Measurements from ENCODE around the gene PRDM12. TPM values are rescaled to one million over a fixed set of nuclear protein-coding genes. Genes with fewer than 3 reads are reported as not detected.

The PRDM12 gene
- total RNA-seq, 1 experiment from 2014 or later, result not detected

- Histone ChIP-seq H3K79me2 (ENCODE audit: insufficient read depth, low read length) (no peaks in the 10 kb centered on the region), H2BK20ac (ENCODE audit: low read depth, low read length, poor library complexity, severe bottlenecking) (no peak overlapping the region), H4K5ac (ENCODE audit: insufficient read length, low read depth, low read length) (no peak overlapping the region), H3K14ac (ENCODE audit: insufficient read depth, low read length) (no peak overlapping the region), H3K9ac (ENCODE audit: extremely low read depth, insufficient read length, low read length) (no peak overlapping the region), H3K23ac (ENCODE audit: insufficient read length, low read depth, low read length) (no peak overlapping the region), H3K27ac (ENCODE audit: insufficient read length, low read depth, low read length) (no peak overlapping the region), H2BK15ac (ENCODE audit: low read depth, low read length) (no peak overlapping the region), H3K23me2 (ENCODE audit: insufficient read length, low read depth, low read length, poor library complexity, severe bottlenecking) (no peaks in the 10 kb centered on the region), H3T11ph (ENCODE audit: low read length) (no peak overlapping the region), H3K56ac (ENCODE audit: insufficient read length, low read depth, low read length) (no peak overlapping the region), H4K20me1 (ENCODE audit: control insufficient read depth, insufficient read depth, insufficient read length) (no peaks in the 10 kb centered on the region), H2BK12ac (ENCODE audit: insufficient read length, low read depth, low read length) (no peak overlapping the region), H3K4ac (ENCODE audit: low read depth, low read length) (no peak overlapping the region), H3K27me3 (ENCODE audit: insufficient read depth, low read length) (no peaks in the 10 kb centered on the region), H3K18ac (ENCODE audit: insufficient read length, low read depth, low read length) (no peak overlapping the region), H3K9me3 (ENCODE audit: control insufficient read depth, low read depth, low read length) (no peaks in the 10 kb centered on the region), H4K8ac (replicated peaks; ENCODE audit: insufficient read length, low read depth, low read length) (no peak overlapping the region), H4K91ac (ENCODE audit: insufficient read length, low read depth, low read length) (no peak overlapping the region), H3K4me2 (ENCODE audit: insufficient read depth, insufficient read length, low read length) (no peak overlapping the region), H2AFZ (ENCODE audit: low read length) (no peak overlapping the region), H2BK120ac (ENCODE audit: low read depth, low read length, poor library complexity, severe bottlenecking) (no peak overlapping the region), H3K4me1 (ENCODE audit: insufficient read depth, low read length) (peaks cover 4% of the 10 kb centered on the region; the same call in 1 of the 2 replicates), H3K79me1 (ENCODE audit: insufficient read depth, low read depth, low read length, poor library complexity, severe bottlenecking) (no peaks in the 10 kb centered on the region), H2AK5ac (ENCODE audit: insufficient read length, low read length) (no peak overlapping the region), H2BK5ac (ENCODE audit: insufficient read length, low read length) (no peak overlapping the region)
- Mint-ChIP-seq H3K9me3 (no peaks in the 10 kb centered on the region; a peak in 1 of 5 replicates), H3K36me3 (ENCODE audit: insufficient read depth in 1 of 3, low read depth in 3 of 3) (peaks cover 40 to 76% (median 74%) of the 10 kb centered on the region in 3 experiments; a peak in 6 of 7 replicates), H3K4me1 (peaks cover 30 to 41% of the 10 kb centered on the region in 2 experiments), H3K4me3 (no peak overlapping the region), H3K27ac (peak overlapping the region in 1 of 3 experiments; percentile 85; a peak in 2 of 7 replicates), H3K27me3 (ENCODE audit: low read depth) (no peaks in the 10 kb centered on the region; the same call in 1 of the 2 replicates)
- no peak for DNase-seq
- WGBS (ENCODE audit: extremely low coverage, insufficient read length, low lambda C conversion rate), result no CpG with 5 or more reads among the region's 10 CpGs
- no peak for TF ChIP-seq CTCF (conservative IDR thresholded peaks at IDR 0.05)
Measured at GRCh38 chr9:130627051-130627450, 37.3 kb upstream of the PRDM12 start.
